ENCODE data around the gene PDAP1.
A peak's percentile ranks its signal among the peaks of the same experiment; 100 is the strongest.
"Not testable (repeated sequence)": the region's sequence is repeated elsewhere in the genome, so short reads cannot be mapped to it uniquely, and the experiment has no call there.

Gene PDAP1

GRCh38 chr7:99422186-99422585 lies 13.8 kb upstream of the PDAP1 start:
- Histone ChIP-seq H3K27ac (ENCODE audit: low read depth, low read length) (no peak overlapping the region), H3K9ac (ENCODE audit: low read length) (no peak overlapping the region), H3K36me3 (ENCODE audit: insufficient read depth, low read length) (peaks cover 55% of the 10 kb centered on the region), H3K9me3 (ENCODE audit: low read length) (no peaks in the 10 kb centered on the region), H3K27me3 (ENCODE audit: control insufficient read depth in 1 of 2, insufficient read depth in 2 of 2, low read length in 2 of 2) (no peaks in the 10 kb centered on the region), H3K4me3 (ENCODE audit: low read depth in 1 of 2, low read length in 2 of 2) (no peak overlapping the region), H3K4me1 (ENCODE audit: insufficient read depth, low read length) (no peaks in the 10 kb centered on the region)

DNA sequence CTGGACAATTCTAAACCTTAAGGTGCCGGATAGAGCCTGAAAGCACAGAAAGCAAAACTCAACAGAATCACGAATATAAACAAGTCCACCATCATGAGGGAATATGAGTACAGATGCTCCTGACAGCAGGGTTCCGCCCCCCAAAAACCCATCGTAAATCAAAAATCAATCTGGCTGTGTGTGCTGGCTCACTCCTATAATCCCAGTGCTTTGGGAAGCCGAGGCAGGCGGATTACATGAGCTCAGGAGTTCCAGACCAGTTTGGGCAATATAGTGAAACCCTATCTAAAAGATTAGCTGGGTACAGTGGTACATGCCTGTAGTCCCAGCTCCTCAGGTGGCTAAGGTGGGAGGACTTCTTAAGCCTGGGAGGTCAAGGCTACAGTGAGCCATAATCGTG lies 12.6 kb upstream of the PDAP1 start:
- Histone ChIP-seq H3K4me3 (ENCODE audit: low read depth in 1 of 2, low read length in 2 of 2) (no peak overlapping the region), H3K4me1 (ENCODE audit: insufficient read depth, low read length) (no peaks in the 10 kb centered on the region), H3K27me3 (ENCODE audit: control insufficient read depth in 1 of 2, insufficient read depth in 2 of 2, low read length in 2 of 2) (no peaks in the 10 kb centered on the region), H3K9me3 (ENCODE audit: low read length) (no peaks in the 10 kb centered on the region), H3K36me3 (ENCODE audit: insufficient read depth, low read length) (peaks cover 67% of the 10 kb centered on the region), H3K27ac (ENCODE audit: low read depth, low read length) (no peak overlapping the region), H3K9ac (ENCODE audit: low read length) (no peak overlapping the region)

DNA sequence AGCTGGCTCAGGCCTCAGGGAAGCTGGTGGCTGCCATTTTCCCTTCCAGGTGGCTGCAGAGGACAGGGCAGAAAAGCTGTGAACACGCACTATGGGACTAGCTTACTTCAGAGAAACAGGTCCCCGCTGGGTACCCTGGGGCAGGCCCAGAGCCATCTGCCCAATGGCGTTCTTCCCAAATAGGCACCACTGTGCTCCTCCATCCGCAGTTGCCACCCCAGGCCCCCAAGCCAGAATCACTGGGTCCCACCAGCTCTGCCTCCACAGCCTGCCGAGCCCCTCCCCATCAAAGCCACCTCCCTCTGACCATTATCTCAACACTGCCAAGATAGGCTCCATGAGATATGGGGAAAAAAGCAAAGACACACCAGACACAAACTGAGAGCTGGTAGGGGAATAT lies 11.8 kb upstream of the PDAP1 start:
- Histone ChIP-seq H3K27me3 (ENCODE audit: control insufficient read depth in 1 of 2, insufficient read depth in 2 of 2, low read length in 2 of 2) (no peaks in the 10 kb centered on the region), H3K9me3 (ENCODE audit: low read length) (no peaks in the 10 kb centered on the region), H3K36me3 (ENCODE audit: insufficient read depth, low read length) (peaks cover 68% of the 10 kb centered on the region), H3K4me3 (ENCODE audit: low read depth in 1 of 2, low read length in 2 of 2) (no peak overlapping the region), H3K9ac (ENCODE audit: low read length) (no peak overlapping the region), H3K27ac (ENCODE audit: low read depth, low read length) (no peak overlapping the region), H3K4me1 (ENCODE audit: insufficient read depth, low read length) (no peaks in the 10 kb centered on the region)

DNA sequence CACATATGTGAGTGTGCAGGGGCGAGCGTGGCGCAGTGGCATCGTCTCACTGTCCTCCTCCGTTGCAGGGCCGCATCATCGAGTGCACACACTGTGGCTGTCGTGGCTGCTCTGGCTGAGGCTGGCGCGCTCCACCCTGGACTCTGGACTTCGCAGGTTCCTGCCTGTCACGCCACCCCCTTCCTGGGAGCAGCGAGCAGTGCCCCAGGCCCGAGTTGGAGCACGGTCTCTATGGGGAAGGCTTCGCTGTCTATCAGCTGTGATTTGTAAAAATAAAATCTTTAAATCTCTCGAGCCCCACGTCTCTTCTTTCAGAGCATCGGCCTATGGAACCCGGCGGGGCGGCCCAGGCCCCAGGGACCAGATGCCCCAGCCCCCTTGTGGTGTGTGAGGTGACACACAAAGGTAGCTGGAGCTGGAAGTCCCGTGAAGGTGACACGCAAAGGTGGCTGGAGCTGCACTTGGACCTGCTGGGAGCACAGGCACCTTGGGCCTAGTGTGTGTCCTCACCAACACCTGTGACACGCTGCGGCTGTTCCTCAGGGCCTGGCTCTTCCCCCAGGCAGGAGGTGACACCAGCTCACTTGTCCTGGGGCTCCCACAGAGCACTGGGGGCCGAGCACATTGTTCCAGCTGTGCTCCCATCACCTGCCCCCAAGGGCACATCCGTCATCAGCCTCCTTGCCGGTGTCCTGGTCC lies 11.1 kb upstream of the PDAP1 start:
- H3K27ac ChIP-seq (ENCODE audit: low read depth, low read length), result no peak overlapping the region
- no peaks in the 10 kb centered on the region for H3K27me3 ChIP-seq (ENCODE audit: control insufficient read depth in 1 of 2, insufficient read depth in 2 of 2, low read length in 2 of 2)
- no peak overlapping the region for H3K4me3 ChIP-seq (ENCODE audit: low read depth in 1 of 2, low read length in 2 of 2)
- H3K9ac ChIP-seq (ENCODE audit: low read length), result no peak overlapping the region
- H3K9me3 ChIP-seq (ENCODE audit: low read length), result no peaks in the 10 kb centered on the region
- no peaks in the 10 kb centered on the region for H3K4me1 ChIP-seq (ENCODE audit: insufficient read depth, low read length)
- H3K36me3 ChIP-seq (ENCODE audit: insufficient read depth, low read length), result peaks cover 69% of the 10 kb centered on the region

- Histone ChIP-seq H3K4me1 (ENCODE audit: insufficient read depth, low read length) (no peaks in the 10 kb centered on the region), H3K36me3 (ENCODE audit: insufficient read depth, low read length) (peaks cover 66% of the 10 kb centered on the region), H3K9me3 (ENCODE audit: low read length) (no peaks in the 10 kb centered on the region), H3K9ac (ENCODE audit: low read length) (no peak overlapping the region), H3K27me3 (ENCODE audit: control insufficient read depth in 1 of 2, insufficient read depth in 2 of 2, low read length in 2 of 2) (no peaks in the 10 kb centered on the region), H3K27ac (ENCODE audit: low read depth, low read length) (no peak overlapping the region), H3K4me3 (ENCODE audit: low read depth in 1 of 2, low read length in 2 of 2) (no peak overlapping the region)
Measured at GRCh38 chr7:99418260-99418659, 9.9 kb upstream of the PDAP1 start.

DNA sequence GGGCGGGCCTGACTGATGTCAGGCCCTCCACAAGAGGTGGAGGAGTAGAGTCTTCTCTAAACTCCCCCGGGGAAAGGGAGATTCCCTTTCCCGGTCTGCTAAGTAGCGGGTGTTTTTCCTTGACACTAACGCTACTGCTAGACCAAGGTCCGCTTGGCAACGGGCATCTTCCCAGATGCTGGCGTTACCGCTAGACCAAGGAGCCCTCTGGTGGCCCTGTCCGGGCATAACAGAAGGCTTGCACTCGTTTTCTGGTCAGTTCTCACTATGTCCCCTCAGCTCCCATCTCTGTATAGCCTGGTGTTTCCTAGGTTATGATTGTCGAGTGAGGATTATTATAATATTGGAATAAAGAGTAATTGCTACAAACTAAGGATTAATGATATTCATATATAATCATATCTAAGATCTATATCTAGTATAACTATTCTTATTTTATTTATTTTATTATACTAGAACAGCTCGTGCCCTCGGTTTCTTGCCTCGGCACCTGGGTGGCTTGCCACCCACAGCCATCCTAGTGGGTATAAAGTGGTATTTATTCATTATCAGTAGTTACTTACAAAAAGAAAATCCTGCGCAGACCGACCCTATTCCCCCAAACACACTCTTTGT lies 7.2 kb upstream of the PDAP1 start:
- not testable (repeated sequence) for H3K4me1 ChIP-seq (ENCODE audit: insufficient read depth, low read length); H3K9ac ChIP-seq (ENCODE audit: low read length); H3K27ac ChIP-seq (ENCODE audit: low read depth, low read length); H3K27me3 ChIP-seq (ENCODE audit: control insufficient read depth in 1 of 2, insufficient read depth in 2 of 2, low read length in 2 of 2); H3K9me3 ChIP-seq (ENCODE audit: low read length); H3K4me3 ChIP-seq (ENCODE audit: low read depth in 1 of 2, low read length in 2 of 2)
- H3K36me3 ChIP-seq (ENCODE audit: insufficient read depth, low read length), result peaks cover 85% of the 10 kb centered on the region

DNA sequence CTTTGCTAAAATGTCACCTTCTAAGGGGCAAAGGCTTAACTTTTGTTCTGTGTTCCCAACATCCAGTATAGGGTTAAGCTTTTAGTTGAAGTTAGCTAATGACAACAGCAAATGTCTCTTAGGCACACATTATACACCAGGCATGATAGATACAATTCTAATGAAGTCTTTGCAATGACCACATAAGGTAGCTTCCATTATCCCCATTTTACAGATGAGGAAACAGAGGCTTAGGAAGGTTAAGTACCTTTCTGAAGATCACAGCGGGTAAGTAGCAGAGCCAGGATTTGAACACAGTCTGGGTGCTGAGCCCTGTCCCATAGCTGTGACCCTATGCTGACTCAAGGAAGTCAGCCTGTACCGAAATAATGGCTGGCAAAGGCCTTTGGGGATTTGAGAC lies 2.2 kb upstream of the PDAP1 start:
- H3K4me3 ChIP-seq (ENCODE audit: low read depth in 1 of 2, low read length in 2 of 2), result no peak overlapping the region
- no peak overlapping the region for H3K27ac ChIP-seq (ENCODE audit: low read depth, low read length)
- no peaks in the 10 kb centered on the region for H3K27me3 ChIP-seq (ENCODE audit: control insufficient read depth in 1 of 2, insufficient read depth in 2 of 2, low read length in 2 of 2)
- peaks cover 41% of the 10 kb centered on the region for H3K36me3 ChIP-seq (ENCODE audit: insufficient read depth, low read length)
- no peaks in the 10 kb centered on the region for H3K9me3 ChIP-seq (ENCODE audit: low read length)
- H3K4me1 ChIP-seq (ENCODE audit: insufficient read depth, low read length), result peaks cover 33% of the 10 kb centered on the region
- no peak overlapping the region for H3K9ac ChIP-seq (ENCODE audit: low read length)

- Histone ChIP-seq H3K27ac (ENCODE audit: low read depth, low read length) (peak overlapping the region; percentile 98), H3K4me3 (ENCODE audit: low read depth in 1 of 2, low read length in 2 of 2) (peak overlapping the region; percentile 99), H3K4me1 (ENCODE audit: insufficient read depth, low read length) (peaks cover 39% of the 10 kb centered on the region), H3K36me3 (ENCODE audit: insufficient read depth, low read length) (peaks cover 41% of the 10 kb centered on the region), H3K9ac (ENCODE audit: low read length) (peak overlapping the region; percentile 99), H3K9me3 (ENCODE audit: low read length) (no peaks in the 10 kb centered on the region), H3K27me3 (ENCODE audit: control insufficient read depth in 1 of 2, insufficient read depth in 2 of 2, low read length in 2 of 2) (no peaks in the 10 kb centered on the region)
Measured at GRCh38 chr7:99409806-99410205, 1.4 kb upstream of the PDAP1 start.

DNA sequence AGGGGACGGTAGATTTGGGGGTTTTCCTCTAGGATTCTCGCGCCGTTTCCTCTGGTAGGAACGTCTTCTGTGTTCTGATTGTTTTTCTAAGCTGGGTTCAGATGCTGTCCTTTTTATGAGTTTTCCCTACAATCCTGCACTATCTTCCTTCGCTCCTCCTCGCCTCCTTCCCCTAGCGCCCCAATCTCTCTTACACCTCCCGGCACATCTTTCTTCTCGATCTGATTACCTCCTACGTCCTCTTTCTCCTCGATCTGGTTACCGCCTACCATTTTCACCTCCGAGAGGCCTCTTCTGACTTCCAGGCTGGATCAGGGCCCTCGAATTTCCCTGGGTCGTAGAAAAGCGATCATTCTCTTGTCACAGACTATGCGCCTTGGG lies 785 bp upstream of the PDAP1 start:
- Histone ChIP-seq H3K27me3 (ENCODE audit: control insufficient read depth in 1 of 2, insufficient read depth in 2 of 2, low read length in 2 of 2) (no peaks in the 10 kb centered on the region), H3K9ac (ENCODE audit: low read length) (peak overlapping the region; percentile 99), H3K36me3 (ENCODE audit: insufficient read depth, low read length) (peaks cover 42% of the 10 kb centered on the region), H3K27ac (ENCODE audit: low read depth, low read length) (peak overlapping the region; percentile 98), H3K4me3 (ENCODE audit: low read depth in 1 of 2, low read length in 2 of 2) (peak overlapping the region; percentile 99), H3K4me1 (ENCODE audit: insufficient read depth, low read length) (peaks cover 45% of the 10 kb centered on the region), H3K9me3 (ENCODE audit: low read length) (no peaks in the 10 kb centered on the region)

- Histone ChIP-seq H3K4me1 (ENCODE audit: insufficient read depth, low read length) (peaks cover 49% of the 10 kb centered on the region), H3K9ac (ENCODE audit: low read length) (peak overlapping the region; percentile 99)
Measured at GRCh38 chr7:99407872-99408378, 472 bp downstream of the PDAP1 start.

DNA sequence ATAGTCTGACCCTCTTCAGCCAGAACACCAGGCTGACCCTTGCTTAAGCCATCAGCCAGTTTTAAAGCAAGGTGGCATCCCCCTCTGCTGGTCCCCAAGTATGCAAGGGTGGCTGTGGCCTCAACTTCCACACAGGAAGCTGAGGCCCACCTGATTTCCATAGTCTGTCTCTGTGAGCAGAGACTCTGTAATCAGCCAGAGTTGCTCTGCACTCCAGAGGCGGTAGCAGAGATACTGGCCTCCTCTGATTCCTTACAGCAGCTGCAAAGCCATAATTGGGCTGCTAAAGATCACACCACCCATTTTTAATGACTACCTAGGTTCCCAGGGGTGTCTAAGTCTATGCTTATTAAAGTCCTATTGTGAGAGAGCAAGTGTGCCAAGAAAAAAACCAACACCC lies 1.8 kb downstream of the PDAP1 start:
- Histone ChIP-seq H3K9ac (ENCODE audit: low read length) (no peak overlapping the region), H3K4me1 (ENCODE audit: insufficient read depth, low read length) (peaks cover 49% of the 10 kb centered on the region), H3K27me3 (ENCODE audit: control insufficient read depth in 1 of 2, insufficient read depth in 2 of 2, low read length in 2 of 2) (no peaks in the 10 kb centered on the region), H3K36me3 (ENCODE audit: insufficient read depth, low read length) (peaks cover 34% of the 10 kb centered on the region), H3K9me3 (ENCODE audit: low read length) (no peaks in the 10 kb centered on the region), H3K4me3 (ENCODE audit: low read depth in 1 of 2, low read length in 2 of 2) (peak overlapping the region in 1 of 2 donors; percentile 99), H3K27ac (ENCODE audit: low read depth, low read length) (no peak overlapping the region)

More at GRCh38 chr7:99407872-99408378, 472 bp downstream of the PDAP1 start:
- no peaks in the 10 kb centered on the region for H3K9me3 ChIP-seq (ENCODE audit: low read length)
- H3K27me3 ChIP-seq (ENCODE audit: control insufficient read depth in 1 of 2, insufficient read depth in 2 of 2, low read length in 2 of 2), result no peaks in the 10 kb centered on the region
- H3K36me3 ChIP-seq (ENCODE audit: insufficient read depth, low read length), result peaks cover 44% of the 10 kb centered on the region
- H3K4me3 ChIP-seq (ENCODE audit: low read depth in 1 of 2, low read length in 2 of 2), result peak overlapping the region; percentile 99
- peak overlapping the region; percentile 98 for H3K27ac ChIP-seq (ENCODE audit: low read depth, low read length)

DNA sequence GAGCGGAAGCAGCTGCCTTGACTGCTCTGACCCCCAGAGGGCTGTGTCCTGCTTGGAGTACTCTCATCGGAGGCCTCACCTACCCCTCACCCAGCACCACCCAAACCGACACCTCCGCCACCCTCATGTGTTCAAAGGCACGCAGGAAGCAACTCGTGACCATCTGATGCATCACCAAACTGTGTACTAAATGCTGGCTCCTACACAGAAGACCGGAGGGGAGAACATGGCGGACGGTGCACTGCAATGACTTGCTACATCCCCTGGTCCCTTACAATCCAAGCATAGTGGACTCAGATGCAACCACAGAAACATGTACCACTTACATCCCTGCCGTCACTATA lies 3.4 kb downstream of the PDAP1 start:
- Histone ChIP-seq H3K9me3 (ENCODE audit: low read length) (no peaks in the 10 kb centered on the region), H3K4me1 (ENCODE audit: insufficient read depth, low read length) (peaks cover 41% of the 10 kb centered on the region), H3K9ac (ENCODE audit: low read length) (no peak overlapping the region), H3K27me3 (ENCODE audit: control insufficient read depth in 1 of 2, insufficient read depth in 2 of 2, low read length in 2 of 2) (no peaks in the 10 kb centered on the region), H3K36me3 (ENCODE audit: insufficient read depth, low read length) (peaks cover 36% of the 10 kb centered on the region), H3K4me3 (ENCODE audit: low read depth in 1 of 2, low read length in 2 of 2) (no peak overlapping the region), H3K27ac (ENCODE audit: low read depth, low read length) (no peak overlapping the region)

Data from muscle layer of colon (tissue), 2 donors.